ENCODE results near the gene ST3GAL6. TPM values are rescaled to one million over a fixed set of nuclear protein-coding genes. Genes with fewer than 3 reads are reported as not detected.

The ST3GAL6 gene
- total and polyA plus RNA-seq, 2 of the 8 experiments (the other 6 are each of a cell fraction or from before 2014, with no cell fraction given) = 3.3 to 6.1 TPM

DNA sequence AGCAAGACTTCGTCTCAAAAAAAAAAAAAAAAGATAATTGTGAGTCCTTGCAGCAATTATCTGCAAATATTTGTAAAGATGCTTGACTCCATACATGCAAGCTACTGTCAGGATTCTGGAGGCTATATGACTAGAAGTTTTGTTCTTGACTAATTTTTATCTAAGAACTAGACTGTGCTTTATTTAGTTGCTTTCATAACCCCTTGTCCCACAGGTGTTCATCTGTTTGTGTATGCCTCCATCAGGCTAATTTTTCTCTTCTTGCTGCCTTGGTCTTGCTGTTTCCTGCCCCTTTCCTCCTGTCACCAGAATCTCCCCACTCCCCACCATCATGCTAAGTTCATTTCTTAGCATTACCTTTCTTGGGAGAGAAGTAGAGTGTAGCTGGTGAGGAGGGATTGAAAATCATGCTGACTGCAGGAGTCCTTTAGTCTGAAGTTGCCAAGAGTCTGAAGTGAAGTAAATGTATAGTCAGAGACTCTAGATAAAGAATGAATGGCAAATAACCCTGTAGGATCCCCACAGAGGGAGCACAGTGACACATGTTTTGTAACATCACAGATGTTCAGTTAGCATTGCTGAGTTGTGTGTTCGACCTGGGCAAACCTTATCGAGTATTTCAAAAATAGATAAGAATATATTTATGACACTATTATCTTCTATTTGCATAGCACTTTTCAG, 12.5 kb downstream of the ST3GAL6 start (continued):
- TF ChIP-seq TAF1 (IDR thresholded peaks at IDR 0.05; ENCODE audit: low read depth, low read length) (no peak), POLR2AphosphoS5 (IDR thresholded peaks at IDR 0.05; ENCODE audit: low read depth, low read length) (no peak), SIX5 (IDR thresholded peaks at IDR 0.05; ENCODE audit: low read depth, low read length) (no peak), CTBP2 (IDR thresholded peaks at IDR 0.05; ENCODE audit: borderline replicate concordance, insufficient read depth, insufficient read length, low read length) (no peak), TAF7 (optimal IDR thresholded peaks at IDR 0.05; ENCODE audit: borderline replicate concordance, low read depth, low read length) (no peak), RAD21 (IDR thresholded peaks at IDR 0.05 in 1 of 2, conservative IDR thresholded peaks at IDR 0.05 in 1 of 2; ENCODE audit: low read depth in 2 of 2, low read length in 2 of 2) (no peak), NANOG (IDR thresholded peaks at IDR 0.05; ENCODE audit: insufficient read depth, low read depth, low read length, poor library complexity, severe bottlenecking) (no peak), BRCA1 (IDR thresholded peaks at IDR 0.05; ENCODE audit: low read depth, low read length) (no peak), KDM5A (IDR thresholded peaks at IDR 0.05; ENCODE audit: low read length) (no peak)
